ENCODE measurements around the gene RPRD1B. TPM values are rescaled to one million over a fixed set of nuclear protein-coding genes. Genes with fewer than 3 reads are reported as not detected.

Gene RPRD1B
- total RNA-seq, 3 donors from 2014 or later, result 21.4 to 33.8 (median 31.3) TPM

DNA sequence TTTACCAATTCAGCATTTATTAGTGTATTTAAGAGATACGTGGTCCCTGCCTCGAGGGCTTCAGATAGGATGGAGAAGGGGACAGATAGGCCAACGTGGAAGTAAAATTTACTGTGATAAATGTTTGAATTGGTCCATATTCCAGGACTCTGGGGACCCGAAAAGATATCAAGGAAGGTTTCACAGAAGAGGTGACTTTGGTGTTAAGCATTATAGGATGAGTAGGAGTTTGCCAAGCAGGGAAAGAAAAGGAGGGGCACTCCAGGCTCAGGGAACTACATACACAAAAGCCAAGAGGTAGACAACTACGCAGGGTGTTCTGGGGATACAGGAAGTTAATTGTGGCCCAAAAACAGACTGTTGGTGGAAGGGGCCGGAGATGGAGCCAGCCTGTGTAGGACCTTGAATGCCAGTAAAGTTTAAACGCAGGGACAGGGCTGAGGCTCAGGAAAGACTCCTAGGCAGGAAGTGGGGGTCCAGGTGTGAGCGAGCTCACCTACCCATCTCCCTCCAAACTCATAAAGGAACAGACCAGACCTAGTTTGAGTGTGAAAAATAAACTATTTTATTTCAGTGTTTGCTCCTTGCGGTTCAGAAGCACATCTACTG, 94.5 kb downstream of the RPRD1B start:
- Histone ChIP-seq H3K27ac (no peak overlapping the region), H3K9me3 (no peaks in the 10 kb centered on the region), H3K4me3 (no peak overlapping the region), H3K27me3 (no peaks in the 10 kb centered on the region), H3K36me3 (no peaks in the 10 kb centered on the region), H3K4me1 (no peaks in the 10 kb centered on the region)
- TF ChIP-seq, protein P1, sequence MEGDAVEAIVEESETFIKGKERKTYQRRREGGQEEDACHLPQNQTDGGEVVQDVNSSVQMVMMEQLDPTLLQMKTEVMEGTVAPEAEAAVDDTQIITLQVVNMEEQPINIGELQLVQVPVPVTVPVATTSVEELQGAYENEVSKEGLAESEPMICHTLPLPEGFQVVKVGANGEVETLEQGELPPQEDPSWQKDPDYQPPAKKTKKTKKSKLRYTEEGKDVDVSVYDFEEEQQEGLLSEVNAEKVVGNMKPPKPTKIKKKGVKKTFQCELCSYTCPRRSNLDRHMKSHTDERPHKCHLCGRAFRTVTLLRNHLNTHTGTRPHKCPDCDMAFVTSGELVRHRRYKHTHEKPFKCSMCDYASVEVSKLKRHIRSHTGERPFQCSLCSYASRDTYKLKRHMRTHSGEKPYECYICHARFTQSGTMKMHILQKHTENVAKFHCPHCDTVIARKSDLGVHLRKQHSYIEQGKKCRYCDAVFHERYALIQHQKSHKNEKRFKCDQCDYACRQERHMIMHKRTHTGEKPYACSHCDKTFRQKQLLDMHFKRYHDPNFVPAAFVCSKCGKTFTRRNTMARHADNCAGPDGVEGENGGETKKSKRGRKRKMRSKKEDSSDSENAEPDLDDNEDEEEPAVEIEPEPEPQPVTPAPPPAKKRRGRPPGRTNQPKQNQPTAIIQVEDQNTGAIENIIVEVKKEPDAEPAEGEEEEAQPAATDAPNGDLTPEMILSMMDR (IDR thresholded peaks at IDR 0.05), result no peak
- TF ChIP-seq POLR2AphosphoS5 (IDR thresholded peaks at IDR 0.05) (no peak), POLR2A (IDR thresholded peaks at IDR 0.05) (no peak)
- intact Hi-C loops (cut with DNase I; ENCODE audit: low total_unique reads), result no loop called here
- no peak for DNase-seq (ENCODE audit: low spot score in 2 of 2)

DNA sequence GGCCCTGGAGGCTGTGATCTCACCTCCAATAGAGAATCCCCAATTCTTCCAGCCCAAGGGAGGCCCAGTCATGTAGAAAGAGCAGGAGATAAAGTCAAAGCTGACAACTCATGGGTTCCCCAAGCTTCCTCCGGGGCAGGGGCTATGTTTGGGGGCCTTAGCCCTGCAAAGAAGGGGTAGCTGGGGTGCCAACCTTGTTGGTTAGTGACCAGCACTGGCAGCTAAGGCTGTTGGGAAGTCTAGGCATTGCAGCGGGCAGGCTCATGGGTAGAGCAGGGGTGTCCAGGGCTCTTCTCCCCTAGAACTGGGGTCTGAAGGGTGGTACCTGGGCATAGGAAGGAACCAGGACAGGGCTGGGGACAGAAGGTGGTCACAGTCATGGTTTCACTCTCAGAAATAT, 95.1 kb downstream of the RPRD1B start:
- Histone ChIP-seq H3K27ac (no peak overlapping the region), H3K27me3 (no peaks in the 10 kb centered on the region), H3K4me3 (no peak overlapping the region), H3K36me3 (no peaks in the 10 kb centered on the region), H3K4me1 (no peaks in the 10 kb centered on the region), H3K9me3 (no peaks in the 10 kb centered on the region)
- TF ChIP-seq, protein P1 (IDR thresholded peaks at IDR 0.05), result no peak
- no peak for TF ChIP-seq POLR2A (IDR thresholded peaks at IDR 0.05)
- TF ChIP-seq POLR2AphosphoS5 (IDR thresholded peaks at IDR 0.05), result no peak
- intact Hi-C loops (cut with DNase I; ENCODE audit: low total_unique reads), result no loop called here
- DNase-seq (ENCODE audit: low spot score in 2 of 2), result no peak

DNA sequence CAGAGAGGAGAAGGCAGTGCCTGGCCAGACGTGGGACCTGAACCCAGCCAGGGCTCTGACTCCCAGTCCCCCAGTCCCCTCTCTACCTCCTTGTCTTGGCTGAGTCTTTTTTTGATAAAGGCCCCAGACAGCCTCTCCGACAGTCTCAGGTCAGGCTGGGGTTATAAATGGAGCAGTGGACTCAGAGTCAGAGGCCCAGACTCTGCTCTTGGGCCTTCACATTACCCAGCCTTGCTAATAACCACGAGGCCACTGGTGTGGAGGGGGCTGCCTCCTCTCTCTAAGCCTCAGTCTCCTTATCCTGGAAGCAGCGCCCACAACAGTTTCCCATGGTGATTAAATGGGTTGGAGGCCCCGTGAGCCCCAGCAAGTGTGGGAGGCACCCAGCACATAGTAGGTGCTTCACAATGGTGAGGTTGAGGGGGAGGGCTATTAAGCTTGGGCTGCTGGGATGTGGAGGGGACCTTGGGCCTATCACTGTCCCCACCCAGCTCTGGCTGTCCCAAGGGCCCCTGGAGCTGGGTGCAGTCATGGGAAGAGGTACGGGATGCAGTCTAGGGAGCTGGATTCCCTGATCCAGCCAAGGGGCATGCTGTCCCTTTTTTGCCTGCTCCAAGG, 95.8 kb downstream of the RPRD1B start:
- TF ChIP-seq POLR2AphosphoS5 (IDR thresholded peaks at IDR 0.05), result no peak
- TF ChIP-seq POLR2A (IDR thresholded peaks at IDR 0.05), result no peak
- TF ChIP-seq, protein P1 (IDR thresholded peaks at IDR 0.05), result no peak
- no peaks in the 10 kb centered on the region for H3K36me3 ChIP-seq
- DNase-seq (ENCODE audit: low spot score in 2 of 2), result no peak
- H3K9me3 ChIP-seq, result no peaks in the 10 kb centered on the region
- H3K4me3 ChIP-seq, result no peak overlapping the region
- intact Hi-C loops (cut with DNase I; ENCODE audit: low total_unique reads), result no loop called here
- H3K27me3 ChIP-seq, result no peaks in the 10 kb centered on the region
- H3K4me1 ChIP-seq, result no peaks in the 10 kb centered on the region
- no peak overlapping the region for H3K27ac ChIP-seq

DNA sequence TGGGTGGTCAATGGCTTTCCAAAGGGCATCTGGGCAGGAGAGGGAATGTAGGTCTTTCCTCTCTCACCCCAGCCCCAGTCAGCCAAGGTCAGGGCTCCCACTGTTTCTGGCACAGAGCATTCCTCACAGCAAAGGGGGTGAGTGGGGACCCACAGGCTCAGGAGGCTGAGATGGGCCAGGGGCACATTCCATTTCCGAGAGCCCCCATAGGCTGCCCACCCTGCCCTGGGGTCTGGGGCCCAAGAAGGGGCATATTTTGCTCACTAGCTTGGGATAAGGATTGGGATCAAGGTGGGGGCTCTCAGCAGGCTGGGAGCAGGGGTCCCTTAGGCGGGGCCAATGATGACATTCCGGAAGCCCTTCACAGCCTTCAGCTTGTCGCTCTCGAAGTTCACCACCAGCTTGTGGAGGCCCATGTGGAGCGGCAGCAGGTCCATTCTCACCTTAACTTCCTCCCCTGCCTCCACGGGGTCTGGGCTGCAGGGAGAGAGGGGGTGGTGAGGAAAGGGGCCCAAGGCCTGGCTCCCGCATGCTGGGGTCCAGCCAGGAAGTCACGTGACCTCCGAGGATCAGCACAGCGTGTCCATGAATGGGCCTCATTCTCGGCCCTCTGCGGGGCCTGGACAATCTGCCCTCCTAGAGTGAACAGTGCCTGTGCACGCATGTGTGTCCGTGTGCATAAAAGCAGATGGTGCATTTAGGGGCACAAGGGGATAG, 96.5 kb downstream of the RPRD1B start:
- H3K27me3 ChIP-seq, result no peaks in the 10 kb centered on the region
- H3K9me3 ChIP-seq, result no peaks in the 10 kb centered on the region
- no peak for DNase-seq (ENCODE audit: low spot score in 2 of 2)
- H3K27ac ChIP-seq, result no peak overlapping the region
- no peak for TF ChIP-seq POLR2A (IDR thresholded peaks at IDR 0.05)
- intact Hi-C loops (cut with DNase I; ENCODE audit: low total_unique reads), result no loop called here
- no peaks in the 10 kb centered on the region for H3K4me1 ChIP-seq
- H3K36me3 ChIP-seq, result no peaks in the 10 kb centered on the region
- no peak overlapping the region for H3K4me3 ChIP-seq

DNA sequence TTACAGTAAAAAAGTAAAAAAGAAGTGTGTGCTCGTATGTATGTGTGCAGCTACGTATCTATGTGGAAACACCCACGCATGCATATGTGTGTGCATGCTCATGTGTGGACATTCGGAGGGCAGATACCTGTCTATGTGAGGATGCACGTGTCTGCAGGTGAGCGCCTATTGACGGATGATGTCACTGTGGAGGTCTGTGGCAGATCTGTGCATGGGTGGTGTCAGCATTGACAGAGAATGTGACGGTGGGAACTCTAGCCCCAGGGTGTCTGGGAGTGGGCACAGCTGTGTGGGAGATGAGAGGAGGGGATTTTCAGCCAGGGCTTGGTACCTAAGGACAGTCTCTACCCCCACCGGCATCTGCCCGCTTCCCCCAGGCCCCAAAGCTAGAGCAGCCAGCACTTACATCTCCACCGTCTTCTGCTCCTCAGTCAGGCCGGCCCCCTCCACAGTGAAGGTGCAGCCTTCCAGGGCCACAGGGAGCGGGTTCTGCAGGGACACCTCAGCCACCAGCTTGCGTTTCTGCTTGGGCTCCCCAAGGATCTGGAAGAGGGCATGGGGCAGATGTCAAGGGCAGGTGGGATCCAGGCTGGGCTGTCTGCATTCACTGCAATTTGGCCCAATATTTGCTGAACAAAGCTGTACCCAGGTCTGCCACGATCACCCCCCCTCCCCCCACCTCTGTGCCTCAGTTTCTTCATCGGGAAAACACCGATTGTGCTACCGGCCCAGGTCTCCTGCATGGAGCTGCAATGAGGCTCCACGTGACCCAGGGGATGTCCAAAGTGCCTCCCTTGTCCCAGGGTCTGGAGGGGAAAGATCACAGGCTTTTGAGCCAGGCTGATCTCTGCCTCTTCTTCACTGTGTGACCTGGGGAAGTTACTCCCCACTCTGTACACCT, 97.4 kb downstream of the RPRD1B start:
- intact Hi-C loops (cut with DNase I; ENCODE audit: low total_unique reads), result no loop called here
- no peak overlapping the region for H3K27ac ChIP-seq
- DNase-seq (ENCODE audit: low spot score in 2 of 2), result no peak
- no peak overlapping the region for H3K4me3 ChIP-seq
- H3K4me1 ChIP-seq, result no peaks in the 10 kb centered on the region
- no peak for TF ChIP-seq POLR2AphosphoS5 (IDR thresholded peaks at IDR 0.05)
- no peak for TF ChIP-seq POLR2A (IDR thresholded peaks at IDR 0.05)
- TF ChIP-seq, protein P1 (IDR thresholded peaks at IDR 0.05), result no peak
- H3K36me3 ChIP-seq, result no peaks in the 10 kb centered on the region
- no peaks in the 10 kb centered on the region for H3K27me3 ChIP-seq
- no peaks in the 10 kb centered on the region for H3K9me3 ChIP-seq
